H1 (cell line): ENCODE measurements around the gene SURF1. TPM values are rescaled to one million over a fixed set of nuclear protein-coding genes. Genes with fewer than 3 reads are reported as not detected.

ENCODE experiments used
- BACH1 ChIP-seq: IDR thresholded peaks from 2 replicates; pipeline ENCODE4 v1.6.1; 2012; ENCODE audit warnings: low read length, improper control_type of control experiment
- CBX8 ChIP-seq: fragments of 300-800, 300-1000 bp; sonication (generic); IDR thresholded peaks from 2 replicates; pipeline ENCODE4 v1.7.1; 2016; ENCODE audit warnings: low read depth, low read length, borderline replicate concordance
- JUN ChIP-seq: IDR thresholded peaks from 2 replicates; pipeline ENCODE4 v1.6.1; 2011; ENCODE audit warnings: low read depth, mild to moderate bottlenecking, improper control_type of control experiment, low read length
- KDM1A ChIP-seq: fragments of 200-600, 300-600 bp; sonication (generic); IDR thresholded peaks from 2 replicates; pipeline ENCODE4 v1.7.1; 2016; ENCODE audit warnings: mild to moderate bottlenecking, low read length, borderline replicate concordance
- RXRA ChIP-seq: IDR thresholded peaks from 2 replicates; pipeline ENCODE4 v1.6.1; 2011; ENCODE audit warnings: low read depth, mild to moderate bottlenecking, low read length, moderate library complexity; ENCODE audit not compliant: insufficient read depth
- SIRT6 ChIP-seq: IDR thresholded peaks from one replicate; pipeline ENCODE4 v1.7.1; 2012; ENCODE audit warnings: low read length, inconsistent platforms
- SP1 ChIP-seq: IDR thresholded peaks from 2 replicates; pipeline ENCODE4 v1.6.1; 2011; ENCODE audit warnings: low read depth, low read length
- TEAD4 ChIP-seq: IDR thresholded peaks from 2 replicates; pipeline ENCODE4 v1.6.1; 2012; ENCODE audit warnings: low read depth, low read length, inconsistent platforms, mixed read lengths
- ZNF274 ChIP-seq: IDR thresholded peaks from 2 replicates; pipeline ENCODE4 v1.7.0; 2012; ENCODE audit warnings: low read length, borderline replicate concordance; ENCODE audit errors: extremely low read depth
- polyA plus RNA-seq, 7 experiments: library from polyadenylated mRNA; depleted of rRNA in 3 of 7; stranded (reverse) in 5 of 7; unstranded in 2 of 7; fragments of >200 nt in 5 of 7; fragments of 200-250 nt in 2 of 7; gene quantifications; 1 replicate in 5 of 7; 2 replicates in 1 of 7; 4 replicates in 1 of 7; pipeline versions ENCODE4 v1.2.1 to v1.2.3, GENCODE V29; 2011 to 2013; ENCODE audit warnings: missing spikeins in 2 of 7, mixed read lengths in 2 of 7
- total RNA-seq: library from RNA; stranded (reverse); fragmentation: NEBNext Ultra II Directional; extraction: Animal tissue kit (Norgen Biotek cat#: 25700); gene quantifications from 2 replicates; pipeline ENCODE4 v1.2.1, GENCODE V29; 2021
- TF ChIP-seq, protein P1 (sequence below): IDR thresholded peaks from 2 replicates; pipeline ENCODE4 v1.6.1; 2011; ENCODE audit warnings: low read length, improper control_type of control experiment

The SURF1 gene
- total and polyA plus RNA-seq, 2 of the 8 experiments (the other 6 are each of a cell fraction or from before 2014, with no cell fraction given): 43.1 to 44.7 TPM

DNA sequence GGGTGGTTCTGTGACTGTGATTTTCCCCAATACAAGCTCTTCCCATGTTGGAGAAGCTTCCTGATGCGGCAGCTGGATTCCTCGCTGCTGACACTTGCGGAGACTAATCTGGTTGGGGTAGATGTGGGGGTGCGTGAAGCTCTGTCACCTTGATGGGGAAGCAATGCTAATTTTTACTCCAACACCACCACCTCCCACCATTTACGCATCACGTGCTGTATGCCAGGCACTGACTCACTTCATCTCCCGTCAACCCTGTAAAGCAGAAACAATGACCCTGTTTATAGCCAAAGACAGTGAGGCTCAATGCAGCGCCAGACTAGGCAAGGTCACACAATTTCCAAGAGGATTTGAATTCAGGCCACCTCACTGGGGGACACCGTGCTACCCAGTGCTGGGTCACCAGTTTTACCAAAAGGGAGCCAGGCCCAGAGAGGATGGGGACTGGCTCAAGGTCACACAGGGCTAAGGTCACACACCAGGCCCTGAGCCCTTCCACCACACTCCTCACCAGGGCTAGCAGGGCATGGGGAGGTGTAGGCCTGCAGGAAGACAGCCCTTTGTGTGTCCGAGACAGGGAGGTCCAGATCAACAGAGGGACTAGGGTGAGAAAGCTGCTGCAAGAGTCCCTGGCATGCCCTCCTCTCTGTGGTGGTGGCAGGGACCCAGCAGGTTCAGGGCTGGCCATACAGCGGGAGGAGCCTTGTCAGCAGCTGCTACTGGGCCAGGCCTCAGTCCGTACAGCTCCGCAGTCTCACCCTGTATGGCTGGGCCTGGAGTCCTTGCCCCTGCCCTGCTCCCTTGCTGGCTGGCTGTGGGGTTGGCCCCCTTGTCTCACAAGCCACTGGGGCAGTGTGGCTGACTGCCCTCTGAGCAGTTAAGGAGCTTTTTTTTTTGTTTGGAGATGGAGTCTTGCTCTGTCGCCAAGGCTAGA, 23.1 kb upstream of the SURF1 start (continued):
- TF ChIP-seq, protein P1, sequence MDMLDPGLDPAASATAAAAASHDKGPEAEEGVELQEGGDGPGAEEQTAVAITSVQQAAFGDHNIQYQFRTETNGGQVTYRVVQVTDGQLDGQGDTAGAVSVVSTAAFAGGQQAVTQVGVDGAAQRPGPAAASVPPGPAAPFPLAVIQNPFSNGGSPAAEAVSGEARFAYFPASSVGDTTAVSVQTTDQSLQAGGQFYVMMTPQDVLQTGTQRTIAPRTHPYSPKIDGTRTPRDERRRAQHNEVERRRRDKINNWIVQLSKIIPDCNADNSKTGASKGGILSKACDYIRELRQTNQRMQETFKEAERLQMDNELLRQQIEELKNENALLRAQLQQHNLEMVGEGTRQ: no peak
- no peak for TF ChIP-seq KDM1A
- no peak for TF ChIP-seq TEAD4
- TF ChIP-seq CBX8: no peak
- TF ChIP-seq SP1: no peak
- TF ChIP-seq SIRT6: no peak
- no peak for TF ChIP-seq ZNF274
- no peak for TF ChIP-seq JUN
- no peak for TF ChIP-seq RXRA
- TF ChIP-seq BACH1: no peak
